Hepatocyte (in vitro differentiated cells): ENCODE results near the gene TNFRSF1B. TPM values are rescaled to one million over a fixed set of nuclear protein-coding genes. Genes with fewer than 3 reads are reported as not detected.

Experiments
- DNase-seq: peaks from one replicate; pipeline ENCODE4 v3.0.0-alpha.2; 2016; ENCODE audit warnings: low spot score
- H2AFZ ChIP-seq: fragments of 200-600 bp; sonication (generic); 2 replicates; pipeline ENCODE4 v1.6.0; 2016; ENCODE audit warnings: antibody characterized with exemption, mild to moderate bottlenecking
- H3K27ac ChIP-seq: fragments of 200-600 bp; sonication (generic); 2 replicates; pipeline ENCODE4 v1.5.1; 2016; ENCODE audit warnings: mild to moderate bottlenecking
- H3K27me3 ChIP-seq: fragments of 200-600 bp; sonication (generic); 2 replicates; pipeline ENCODE4 v1.6.1; 2016
- H3K36me3 ChIP-seq: fragments of 200-600 bp; sonication (generic); replicated peaks from 2 replicates; pipeline ENCODE4 v1.5.1; 2016; ENCODE audit warnings: low read depth; ENCODE audit not compliant: insufficient read depth
- H3K4me1 ChIP-seq: fragments of 200-600 bp; sonication (generic); 2 replicates; pipeline ENCODE4 v1.5.1; 2016; ENCODE audit warnings: mild to moderate bottlenecking, moderate library complexity; ENCODE audit not compliant: insufficient read depth
- H3K4me2 ChIP-seq: fragments of 200-600 bp; sonication (generic); 2 replicates; pipeline ENCODE4 v1.6.0; 2016
- H3K4me3 ChIP-seq: fragments of 200-600 bp; sonication (generic); 2 replicates; pipeline ENCODE4 v1.5.1; 2016; ENCODE audit warnings: mild to moderate bottlenecking
- H3K79me2 ChIP-seq: fragments of 200-600 bp; sonication (generic); 2 replicates; pipeline ENCODE4 v1.6.0; 2017; ENCODE audit warnings: mild to moderate bottlenecking
- H3K9me2 ChIP-seq: fragments of 200-600 bp; sonication (generic); replicated peaks from 2 replicates; pipeline ENCODE4 v1.6.0; 2017; ENCODE audit warnings: mild to moderate bottlenecking; ENCODE audit not compliant: insufficient read depth
- H3K9me3 ChIP-seq: fragments of 200-600 bp; sonication (generic); 2 replicates; pipeline ENCODE4 v1.5.1; 2016; ENCODE audit warnings: low read depth, mild to moderate bottlenecking
- H4K20me1 ChIP-seq: fragments of 200-600 bp; sonication (generic); 2 replicates; pipeline ENCODE4 v1.6.0; 2016; ENCODE audit warnings: mild to moderate bottlenecking; ENCODE audit not compliant: insufficient read depth, poor library complexity, severe bottlenecking
- CTCF ChIP-seq: fragments of 200-600 bp; sonication (generic); IDR thresholded peaks from 2 replicates; pipeline ENCODE4 v1.5.1; 2016; ENCODE audit warnings: antibody characterized with exemption, mild to moderate bottlenecking; ENCODE audit not compliant: poor library complexity
- EZH2 ChIP-seq: fragments of 200-600 bp; sonication (generic); IDR thresholded peaks from 2 replicates; pipeline ENCODE4 v1.6.1; 2016; ENCODE audit warnings: antibody characterized with exemption, mild to moderate bottlenecking, borderline replicate concordance
- EZH2phosphoT487 ChIP-seq: fragments of 200-600 bp; sonication (generic); IDR thresholded peaks from one replicate; pipeline ENCODE4 v1.6.1; 2018; ENCODE audit warnings: antibody characterized with exemption, mild to moderate bottlenecking, low read depth, moderate library complexity; ENCODE audit not compliant: unreplicated experiment, severe bottlenecking
- WGBS: methylation state at CpG from one replicate; pipeline ENCODE4 v1.1.6; 2016; ENCODE audit warnings: low lambda C conversion rate; ENCODE audit errors: missing lambda C conversion rate; 5-methylcytosine and 5-hydroxymethylcytosine counted together
- polyA plus RNA-seq: library from polyadenylated mRNA; unstranded; fragments of >200 nt; fragmentation: Nextera tagmentation; extraction: Ambion mirVana; gene quantifications from 2 replicates; pipeline ENCODE4 v1.2.1, GENCODE V29; 2016
- total RNA-seq: library from RNA; depleted of rRNA; stranded (reverse); fragments of >200 nt; gene quantifications from 2 replicates; pipeline ENCODE4 v1.2.3, GENCODE V29; 2014

TNFRSF1B gene
- total and polyA plus RNA-seq, 2 experiments from 2014 or later = 4.3 to 13.4 TPM

GRCh38 chr1:12162459-12163137, 4.2 kb upstream of the TNFRSF1B start:
- H3K4me3 ChIP-seq = no peak overlapping the region
- H3K9me2 ChIP-seq = no peaks in the 10 kb centered on the region
- 95% methylated on average over 11 of the region's 11 CpGs for WGBS
- no peak overlapping the region for H2AFZ ChIP-seq
- no peaks in the 10 kb centered on the region for H3K79me2 ChIP-seq
- TF ChIP-seq EZH2phosphoT487 (no peak), EZH2 (no peak), CTCF (no peak)
- no peak overlapping the region for H3K27ac ChIP-seq
- H3K27me3 ChIP-seq = peaks cover 1% of the 10 kb centered on the region
- H3K36me3 ChIP-seq = no peaks in the 10 kb centered on the region
- H3K4me1 ChIP-seq = peaks cover 20% of the 10 kb centered on the region
- no peaks in the 10 kb centered on the region for H4K20me1 ChIP-seq
- no peak overlapping the region for H3K4me2 ChIP-seq
- H3K9me3 ChIP-seq = no peaks in the 10 kb centered on the region
- no peak for DNase-seq

DNA sequence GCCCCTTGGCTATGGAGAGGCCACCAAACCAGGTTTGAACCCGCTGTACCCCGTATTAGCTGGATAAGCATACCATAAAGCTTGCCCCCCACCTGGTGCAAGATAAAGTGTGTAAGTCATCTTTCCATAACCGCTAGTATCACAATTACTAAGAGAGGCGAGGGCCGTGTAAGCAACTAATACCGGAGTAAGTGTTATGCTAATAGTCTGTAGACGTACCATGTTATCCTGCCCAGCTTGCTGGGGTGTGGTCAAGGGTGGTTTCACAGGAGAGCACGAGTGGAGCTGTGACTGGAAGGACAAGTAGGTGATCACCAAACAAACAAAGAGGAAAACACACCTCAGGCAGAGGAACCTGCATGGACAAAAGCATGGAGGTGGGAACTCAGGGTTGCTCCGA, 3.6 kb upstream of the TNFRSF1B start:
- Histone ChIP-seq H3K9me2 (no peaks in the 10 kb centered on the region), H4K20me1 (no peaks in the 10 kb centered on the region), H2AFZ (no peak overlapping the region), H3K36me3 (no peaks in the 10 kb centered on the region), H3K9me3 (no peaks in the 10 kb centered on the region), H3K27ac (no peak overlapping the region), H3K4me3 (no peak overlapping the region), H3K27me3 (peaks cover 7% of the 10 kb centered on the region), H3K79me2 (no peaks in the 10 kb centered on the region), H3K4me2 (no peak overlapping the region), H3K4me1 (peaks cover 16% of the 10 kb centered on the region)
- WGBS = 77% methylated on average over 9 of the region's 9 CpGs
- no peak for TF ChIP-seq CTCF
- no peak for TF ChIP-seq EZH2phosphoT487
- no peak for TF ChIP-seq EZH2
- no peak for DNase-seq

- H3K79me2 ChIP-seq = no peaks in the 10 kb centered on the region
- H3K4me2 ChIP-seq = no peak overlapping the region
- H3K36me3 ChIP-seq = no peaks in the 10 kb centered on the region
- no peak overlapping the region for H3K4me3 ChIP-seq
- no peak overlapping the region for H2AFZ ChIP-seq
- H4K20me1 ChIP-seq = no peaks in the 10 kb centered on the region
- 87% methylated on average over 5 of the region's 5 CpGs for WGBS
- H3K9me2 ChIP-seq = no peaks in the 10 kb centered on the region
- no peak for DNase-seq
- no peak overlapping the region for H3K27ac ChIP-seq
- TF ChIP-seq EZH2phosphoT487 (no peak), CTCF (no peak), EZH2 (no peak)
- no peaks in the 10 kb centered on the region for H3K9me3 ChIP-seq
- H3K27me3 ChIP-seq = peaks cover 7% of the 10 kb centered on the region
- peaks cover 11% of the 10 kb centered on the region for H3K4me1 ChIP-seq
These were observed 2.6 kb upstream of the TNFRSF1B start for GRCh38 chr1:12164210-12164609.
